Left renal pelvis (tissue), 4 donors: Measurements from ENCODE around the gene RAB32. TPM values are rescaled to one million over a fixed set of nuclear protein-coding genes. Genes with fewer than 3 reads are reported as not detected.

Source experiments
- DNase-seq, 4 donors: peaks; one replicate each; pipeline ENCODE4 v3.0.0-alpha.2; 2013; ENCODE audit warnings: low read depth in 4 of 4, low spot score in 3 of 4
- polyA plus RNA-seq, 4 donors: library from polyadenylated mRNA; unstranded; fragments of 120-200 nt; gene quantifications; one replicate each; pipeline ENCODE4 v1.2.1, GENCODE V29; 2013; ENCODE audit not compliant: insufficient read length in 4 of 4

The RAB32 gene
- polyA plus RNA-seq, 4 donors: 27.6 to 31.3 (median 29.6) TPM

GRCh38 chr6:146581968-146582367 lies 38.3 kb downstream of the RAB32 start:
- no peak for DNase-seq

- no peak for DNase-seq
These were observed 39.2 kb downstream of the RAB32 start for GRCh38 chr6:146582857-146583256.

- no peak for DNase-seq
These were observed 40.3 kb downstream of the RAB32 start for GRCh38 chr6:146583966-146584365.

- no peak for DNase-seq
These were observed 43.8 kb downstream of the RAB32 start for GRCh38 chr6:146587459-146587858.

GRCh38 chr6:146590492-146590891 lies 46.9 kb downstream of the RAB32 start:
- no peak for DNase-seq

GRCh38 chr6:146592451-146592850 lies 48.8 kb downstream of the RAB32 start:
- DNase-seq: no peak

GRCh38 chr6:146593986-146594385 lies 50.4 kb downstream of the RAB32 start:
- no peak for DNase-seq

- DNase-seq: no peak
These were observed 50.9 kb downstream of the RAB32 start for GRCh38 chr6:146594495-146594894.

- no peak for DNase-seq
These were observed 52.5 kb downstream of the RAB32 start for GRCh38 chr6:146595972-146596731.

- peak; percentile 22 to 47 (median 32) for DNase-seq
These were observed 55.3 kb downstream of the RAB32 start, which contains the start of gene ADGB for GRCh38 chr6:146598772-146599405. Gene ADGB (plus strand): TSS chr6:146598972. CDS start chr6:146599041, 69 bp downstream.

- no peak for DNase-seq
These were observed 57.7 kb downstream of the RAB32 start for GRCh38 chr6:146601352-146601751.

GRCh38 chr6:146602526-146602925 lies 58.9 kb downstream of the RAB32 start:
- no peak for DNase-seq

Other genes starting within 250 kb of the RAB32 start
- under 1 TPM; 0.15 to 0.56 (median 0.39) TPM for gene ADGB, start 55.1 kb downstream of the RAB32 start, polyA plus RNA-seq